22Rv1 (cell line): ENCODE measurements around the gene PTPRD.

Experiments
- H3K27ac ChIP-seq: fragments of 450-650 bp; 2 replicates; pipeline ENCODE4 v1.5.1; 2017
- ZFX ChIP-seq: fragments of 450-650 bp; IDR thresholded peaks from 2 replicates; pipeline ENCODE4 v1.6.1; 2017; ENCODE audit warnings: antibody characterized with exemption, borderline replicate concordance
- TF ChIP-seq, protein P1 (sequence below): fragments of 450-650 bp; IDR thresholded peaks from 2 replicates; pipeline ENCODE4 v1.5.1; 2017; ENCODE audit warnings: mild to moderate bottlenecking

Gene PTPRD

DNA sequence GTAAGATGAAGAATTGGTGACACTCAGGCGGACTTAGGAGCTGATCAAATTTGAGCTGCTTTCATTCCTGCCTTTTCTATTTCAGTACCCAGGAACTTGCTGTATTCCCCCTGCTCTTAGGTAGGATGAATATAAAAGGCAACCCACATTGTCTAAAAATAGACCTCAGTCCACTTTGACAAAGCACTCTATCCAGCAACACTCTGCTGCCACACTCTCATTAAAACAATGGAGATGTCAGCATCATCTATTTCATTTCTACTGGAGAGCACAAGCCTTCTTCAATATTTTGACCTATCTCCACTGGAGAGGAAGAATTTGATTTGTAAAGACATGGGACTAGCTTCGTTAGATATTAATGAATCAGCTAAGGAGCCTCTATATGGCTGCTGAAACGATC is 468.4 kb downstream of the PTPRD start:
- H3K27ac ChIP-seq: no peak overlapping the region
- no peak for TF ChIP-seq ZFX
- TF ChIP-seq, protein P1, sequence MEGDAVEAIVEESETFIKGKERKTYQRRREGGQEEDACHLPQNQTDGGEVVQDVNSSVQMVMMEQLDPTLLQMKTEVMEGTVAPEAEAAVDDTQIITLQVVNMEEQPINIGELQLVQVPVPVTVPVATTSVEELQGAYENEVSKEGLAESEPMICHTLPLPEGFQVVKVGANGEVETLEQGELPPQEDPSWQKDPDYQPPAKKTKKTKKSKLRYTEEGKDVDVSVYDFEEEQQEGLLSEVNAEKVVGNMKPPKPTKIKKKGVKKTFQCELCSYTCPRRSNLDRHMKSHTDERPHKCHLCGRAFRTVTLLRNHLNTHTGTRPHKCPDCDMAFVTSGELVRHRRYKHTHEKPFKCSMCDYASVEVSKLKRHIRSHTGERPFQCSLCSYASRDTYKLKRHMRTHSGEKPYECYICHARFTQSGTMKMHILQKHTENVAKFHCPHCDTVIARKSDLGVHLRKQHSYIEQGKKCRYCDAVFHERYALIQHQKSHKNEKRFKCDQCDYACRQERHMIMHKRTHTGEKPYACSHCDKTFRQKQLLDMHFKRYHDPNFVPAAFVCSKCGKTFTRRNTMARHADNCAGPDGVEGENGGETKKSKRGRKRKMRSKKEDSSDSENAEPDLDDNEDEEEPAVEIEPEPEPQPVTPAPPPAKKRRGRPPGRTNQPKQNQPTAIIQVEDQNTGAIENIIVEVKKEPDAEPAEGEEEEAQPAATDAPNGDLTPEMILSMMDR: no peak

DNA sequence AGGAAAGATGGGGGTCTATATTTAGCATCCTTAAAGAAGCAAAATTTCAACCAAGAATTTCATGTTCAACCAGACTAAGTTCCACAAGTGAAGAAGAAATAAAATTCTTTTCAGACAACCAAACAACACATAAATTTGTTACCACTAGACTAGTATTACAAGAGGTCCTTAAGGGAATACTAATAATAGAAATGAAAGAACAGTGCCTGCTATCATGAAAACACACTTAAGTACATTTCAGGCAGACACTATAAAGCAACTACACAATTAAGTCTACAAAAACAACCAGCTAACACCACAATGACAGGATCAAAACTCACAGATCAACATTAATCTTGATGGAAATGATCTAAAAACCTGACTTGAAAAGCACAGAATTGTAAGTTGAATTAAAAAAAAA is 477.2 kb downstream of the PTPRD start:
- TF ChIP-seq, protein P1: no peak
- TF ChIP-seq ZFX: no peak
- H3K27ac ChIP-seq: no peak overlapping the region

DNA sequence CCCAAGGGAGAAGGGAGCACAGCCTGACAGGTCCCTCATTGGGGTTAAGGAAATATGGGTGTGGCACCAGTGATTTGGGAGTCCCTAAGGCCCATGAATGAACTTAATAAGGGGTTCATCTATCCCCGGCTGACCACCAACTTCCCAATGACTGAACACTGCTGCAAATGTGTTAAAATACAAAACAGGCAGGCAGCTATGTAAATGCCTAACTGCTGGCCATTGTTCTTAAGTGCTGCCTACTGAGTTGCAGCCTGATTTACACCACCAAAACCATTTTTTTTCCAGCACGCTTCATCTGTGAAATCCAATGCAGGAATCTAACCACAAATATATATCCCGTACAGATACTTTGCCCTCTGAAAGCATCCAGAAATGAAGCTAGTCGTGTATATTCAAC is 478.5 kb downstream of the PTPRD start:
- TF ChIP-seq ZFX: no peak
- TF ChIP-seq, protein P1: no peak
- H3K27ac ChIP-seq: no peak overlapping the region

DNA sequence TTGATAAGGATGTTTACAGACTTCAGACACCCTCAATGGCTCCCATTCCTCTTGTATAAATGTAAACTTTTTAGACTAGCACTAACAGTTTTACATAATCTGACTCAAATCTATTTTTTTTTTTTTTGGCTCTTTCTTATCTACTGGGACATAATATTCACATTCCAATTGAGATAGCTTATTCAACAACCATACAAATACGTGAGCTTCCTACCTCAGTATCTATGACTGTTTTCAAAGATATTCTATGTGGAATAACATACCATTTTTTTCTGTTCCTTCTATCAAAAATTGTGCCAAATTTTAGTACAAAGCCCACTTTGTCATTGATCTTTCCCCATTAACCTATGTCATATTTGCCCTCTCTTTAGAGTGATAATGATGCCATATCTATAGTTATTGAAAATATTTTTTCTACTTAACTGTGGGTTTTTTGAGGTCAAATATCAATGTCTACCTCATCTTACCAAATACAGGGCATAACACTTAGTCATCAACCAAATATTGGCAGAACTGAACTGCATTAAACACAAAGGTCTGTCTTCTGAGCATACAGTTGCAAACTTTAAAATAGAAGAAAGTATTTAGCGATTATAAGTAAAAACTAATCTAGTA is 482.6 kb downstream of the PTPRD start:
- TF ChIP-seq, protein P1: no peak
- TF ChIP-seq ZFX: no peak
- H3K27ac ChIP-seq: no peak overlapping the region

DNA sequence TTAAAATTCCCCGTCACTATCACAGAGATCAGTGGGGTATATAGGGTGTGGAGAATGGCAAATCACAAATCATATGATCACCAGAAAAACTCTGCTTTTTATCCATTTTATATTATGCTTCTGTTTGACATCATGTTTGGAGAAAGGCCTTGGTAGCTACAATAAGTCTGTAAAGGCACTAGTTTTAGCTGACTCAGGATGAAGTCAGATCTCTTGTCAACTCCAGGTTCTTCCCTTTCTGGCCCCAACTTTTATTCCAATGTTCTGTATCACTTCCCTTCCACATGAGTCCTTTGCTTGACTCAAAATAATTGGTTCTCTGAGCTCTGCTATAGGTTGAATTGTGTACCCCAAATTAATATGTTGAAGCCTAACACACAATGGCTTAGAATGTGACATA is 484.9 kb downstream of the PTPRD start:
- H3K27ac ChIP-seq: no peak overlapping the region
- no peak for TF ChIP-seq ZFX
- TF ChIP-seq, protein P1: no peak

DNA sequence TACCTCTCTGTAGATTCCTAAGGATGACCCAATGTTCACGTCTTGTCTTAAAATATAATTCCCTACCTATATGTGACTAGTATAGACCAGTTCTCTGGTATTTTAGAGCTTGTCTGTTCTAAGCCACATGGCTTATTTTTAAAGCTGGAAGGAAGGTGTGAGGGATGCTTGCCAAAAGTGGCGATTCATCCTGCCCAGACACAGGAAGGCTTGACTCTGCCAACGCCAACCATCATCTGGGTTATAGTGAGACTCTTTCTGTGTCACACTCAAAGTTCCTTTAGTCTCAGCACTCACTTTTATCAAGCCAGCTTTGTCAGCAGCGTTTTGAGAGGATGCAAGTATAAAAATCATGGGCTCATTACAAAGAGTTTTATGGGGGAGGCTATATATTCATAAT is 500.0 kb downstream of the PTPRD start:
- no peak overlapping the region for H3K27ac ChIP-seq
- TF ChIP-seq, protein P1: no peak

DNA sequence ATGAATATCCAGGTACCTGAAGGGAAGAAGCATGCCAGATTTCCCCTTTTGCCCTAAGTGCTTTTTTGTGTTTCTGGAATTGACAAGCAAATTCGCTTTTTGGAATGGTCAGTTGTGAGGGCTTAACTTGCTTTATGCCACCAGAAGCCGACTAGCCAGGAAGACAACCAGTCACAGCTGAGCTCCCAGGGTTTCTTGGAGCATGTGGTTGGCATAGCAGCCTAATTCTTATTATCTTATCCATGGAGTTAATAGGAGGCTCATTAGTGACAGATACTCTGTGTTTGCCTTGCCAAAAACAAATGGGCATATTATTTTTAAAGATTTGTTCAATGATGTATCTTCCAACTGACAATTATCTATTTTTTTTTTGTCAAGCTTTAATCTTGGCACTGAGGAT is 500.7 kb downstream of the PTPRD start:
- H3K27ac ChIP-seq: no peak overlapping the region
- TF ChIP-seq ZFX: no peak
- TF ChIP-seq, protein P1: no peak
